Mesenchymal stem cell (in vitro differentiated cells and primary cell): ENCODE measurements around the gene SLC25A53.
"Not testable (repeated sequence)": the region's sequence is repeated elsewhere in the genome, so short reads cannot be mapped to it uniquely, and the experiment has no call there.

Experiments
- DNase-seq: peaks from one replicate; pipeline ENCODE4 v3.0.0-alpha.2; 2013
- H2AFZ ChIP-seq: one replicate; pipeline ENCODE4 v1.6.1; 2013; ENCODE audit warnings: low read depth, mild to moderate bottlenecking, control low read depth, inconsistent platforms, low read length, moderate library complexity
- H2AK5ac ChIP-seq: 2 replicates; pipeline ENCODE4 v1.6.1; 2013; ENCODE audit warnings: low read length, moderate library complexity, mild to moderate bottlenecking, inconsistent platforms; ENCODE audit not compliant: severe bottlenecking
- H2BK120ac ChIP-seq: one replicate; pipeline ENCODE4 v1.6.1; 2013; ENCODE audit warnings: low read depth, mild to moderate bottlenecking, inconsistent platforms, low read length, moderate library complexity
- H2BK12ac ChIP-seq, 2 experiments: one replicate each; pipeline ENCODE4 v1.6.1; 2013; ENCODE audit warnings: inconsistent platforms in 2 of 2, low read length in 2 of 2, mild to moderate bottlenecking in 2 of 2, moderate library complexity in 2 of 2, control low read depth in 1 of 2
- H2BK15ac ChIP-seq: one replicate; pipeline ENCODE4 v1.6.1; 2013; ENCODE audit warnings: mild to moderate bottlenecking, low read depth, inconsistent platforms; ENCODE audit not compliant: poor library complexity, severe bottlenecking
- H2BK5ac ChIP-seq: 2 replicates; pipeline ENCODE4 v1.6.1; 2013; ENCODE audit warnings: low read depth, mild to moderate bottlenecking, low read length, control low read depth, inconsistent platforms; ENCODE audit not compliant: poor library complexity, severe bottlenecking
- H3K14ac ChIP-seq, 2 experiments: one replicate each; pipeline ENCODE4 v1.6.1; 2013; ENCODE audit warnings: inconsistent platforms in 2 of 2, low read length in 2 of 2, control low read depth in 1 of 2, mild to moderate bottlenecking in 1 of 2, moderate library complexity in 1 of 2
- H3K18ac ChIP-seq, 2 experiments: one replicate each; pipeline ENCODE4 v1.6.1; 2013; ENCODE audit warnings: inconsistent platforms in 2 of 2, low read length in 2 of 2, control low read depth in 1 of 2, low read depth in 1 of 2, mild to moderate bottlenecking in 1 of 2
- H3K23ac ChIP-seq, 2 experiments: one replicate each; pipeline ENCODE4 v1.6.1; 2013; ENCODE audit warnings: inconsistent platforms in 2 of 2, low read length in 2 of 2, mild to moderate bottlenecking in 2 of 2, moderate library complexity in 2 of 2, control low read depth in 1 of 2
- H3K27ac ChIP-seq: 2 replicates; pipeline ENCODE4 v1.5.1; 2013; ENCODE audit warnings: mild to moderate bottlenecking, moderate library complexity, low read length, control low read depth, inconsistent platforms; ENCODE audit not compliant: poor library complexity, severe bottlenecking
- H3K27me3 ChIP-seq, 2 experiments: 2 replicates each; pipeline versions ENCODE4 v1.6.1 to v1.7.0; 2013; ENCODE audit warnings: low read length in 2 of 2, mild to moderate bottlenecking in 2 of 2, moderate library complexity in 2 of 2, control low read depth in 1 of 2, inconsistent platforms in 1 of 2; ENCODE audit not compliant: control insufficient read depth in 1 of 2, insufficient read depth in 1 of 2
- H3K36me3 ChIP-seq, 2 experiments: 2 replicates each; pipeline versions ENCODE4 v1.6.1 to v1.7.0; 2013; ENCODE audit warnings: low read length in 2 of 2, control low read depth in 1 of 2, inconsistent platforms in 1 of 2, low read depth in 1 of 2, mild to moderate bottlenecking in 1 of 2; ENCODE audit not compliant: insufficient read depth in 2 of 2, control insufficient read depth in 1 of 2
- H3K4ac ChIP-seq, 2 experiments: one replicate each; pipeline ENCODE4 v1.6.1; 2013; ENCODE audit warnings: inconsistent platforms in 2 of 2, low read length in 2 of 2, mild to moderate bottlenecking in 2 of 2, moderate library complexity in 2 of 2, control low read depth in 1 of 2, low read depth in 1 of 2
- H3K4me1 ChIP-seq: 2 replicates; pipeline ENCODE4 v1.6.1; 2013; ENCODE audit warnings: low read depth, low read length, control low read depth; ENCODE audit not compliant: control insufficient read depth, insufficient read depth
- H3K4me2 ChIP-seq: 2 replicates; pipeline ENCODE4 v1.6.1; 2013; ENCODE audit warnings: low read length, mild to moderate bottlenecking, inconsistent platforms; ENCODE audit not compliant: poor library complexity, severe bottlenecking
- H3K4me3 ChIP-seq, 2 experiments: 2 replicates each; pipeline versions ENCODE4 v1.5.1 to v1.7.0; 2013; ENCODE audit warnings: low read length in 2 of 2, mild to moderate bottlenecking in 2 of 2, control low read depth in 1 of 2, low read depth in 1 of 2; ENCODE audit not compliant: insufficient read depth in 1 of 2
- H3K79me1 ChIP-seq: replicated peaks from 2 replicates; pipeline ENCODE4 v1.6.1; 2013; ENCODE audit warnings: mild to moderate bottlenecking, control low read depth, low read length, inconsistent platforms; ENCODE audit not compliant: poor library complexity, severe bottlenecking
- H3K9ac ChIP-seq: 2 replicates; pipeline ENCODE4 v1.7.0; 2013; ENCODE audit warnings: mild to moderate bottlenecking, low read length, moderate library complexity
- H3K9me3 ChIP-seq: 2 replicates; pipeline ENCODE4 v1.7.0; 2013; ENCODE audit warnings: mild to moderate bottlenecking, low read length; ENCODE audit not compliant: control insufficient read depth
- H4K8ac ChIP-seq: one replicate; pipeline ENCODE4 v1.6.1; 2013; ENCODE audit warnings: inconsistent platforms, mild to moderate bottlenecking, low read length, moderate library complexity
- H4K91ac ChIP-seq: one replicate; pipeline ENCODE4 v1.6.1; 2013; ENCODE audit warnings: mild to moderate bottlenecking, low read length, inconsistent platforms
- WGBS: methylation state at CpG from one replicate; pipeline ENCODE4 v1.1.7; 2013; ENCODE audit warnings: mixed read lengths; 5-methylcytosine and 5-hydroxymethylcytosine counted together

The SLC25A53 gene

GRCh38 chrX:104110491-104111240, 46.1 kb downstream of the SLC25A53 start:
- H3K4me3 ChIP-seq, H2BK12ac ChIP-seq, H2BK120ac ChIP-seq, DNase-seq, H3K4me1 ChIP-seq, H3K14ac ChIP-seq, H2AK5ac ChIP-seq, H2BK5ac ChIP-seq, H2BK15ac ChIP-seq, H2AFZ ChIP-seq, H3K18ac ChIP-seq, H3K23ac ChIP-seq, H3K79me1 ChIP-seq, H3K27ac ChIP-seq, H3K36me3 ChIP-seq, H3K9me3 ChIP-seq, H4K8ac ChIP-seq, H4K91ac ChIP-seq, H3K9ac ChIP-seq, H3K4ac ChIP-seq, H3K4me2 ChIP-seq: not testable (repeated sequence)
- peaks cover 0 to 73% of the 10 kb centered on the region in 2 experiments for H3K27me3 ChIP-seq
- 85% methylated on average over 4 of the region's 6 CpGs for WGBS

DNA sequence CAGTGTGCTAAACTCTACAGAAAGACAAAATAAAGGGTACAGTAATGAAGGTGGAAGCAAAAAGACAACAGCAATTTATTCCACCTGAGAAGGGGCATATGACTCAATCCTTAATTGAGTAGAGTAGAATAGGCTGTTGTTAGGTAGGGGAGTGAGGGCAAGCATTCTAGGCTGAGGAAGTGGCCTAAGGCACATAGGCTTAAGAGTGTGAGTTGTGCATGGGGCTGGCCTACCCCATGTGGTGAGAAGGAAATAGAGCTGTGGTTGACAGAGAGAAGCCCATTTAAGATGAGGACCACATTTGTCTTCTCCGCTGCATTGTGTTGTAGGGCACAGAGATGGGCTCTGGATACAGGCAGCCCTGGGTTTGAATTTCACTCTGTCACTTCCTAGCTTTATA, 47.9 kb downstream of the SLC25A53 start:
- no peak overlapping the region for H3K27ac ChIP-seq
- H4K91ac ChIP-seq = no peak overlapping the region
- H4K8ac ChIP-seq = no peak overlapping the region
- H2BK12ac ChIP-seq = no peak overlapping the region
- WGBS = no CpG with 5 or more reads among the region's 1 CpG
- no peak for DNase-seq
- H3K18ac ChIP-seq = no peak overlapping the region
- no peak overlapping the region for H3K4me2 ChIP-seq
- H2BK15ac ChIP-seq = no peak overlapping the region
- H3K9ac ChIP-seq = no peak overlapping the region
- no peak overlapping the region for H3K4ac ChIP-seq
- H3K4me1 ChIP-seq = peaks cover 3% of the 10 kb centered on the region
- H3K36me3 ChIP-seq = peaks cover 0 to 4% of the 10 kb centered on the region in 2 experiments
- no peak overlapping the region for H3K4me3 ChIP-seq
- no peak overlapping the region for H3K23ac ChIP-seq
- no peak overlapping the region for H2BK120ac ChIP-seq
- no peak overlapping the region for H2AK5ac ChIP-seq
- no peak overlapping the region for H3K14ac ChIP-seq
- no peaks in the 10 kb centered on the region for H3K9me3 ChIP-seq
- no peak overlapping the region for H2BK5ac ChIP-seq
- H3K79me1 ChIP-seq = peaks cover 1% of the 10 kb centered on the region
- H3K27me3 ChIP-seq = peaks cover 0 to 63% of the 10 kb centered on the region in 2 experiments
- no peak overlapping the region for H2AFZ ChIP-seq

DNA sequence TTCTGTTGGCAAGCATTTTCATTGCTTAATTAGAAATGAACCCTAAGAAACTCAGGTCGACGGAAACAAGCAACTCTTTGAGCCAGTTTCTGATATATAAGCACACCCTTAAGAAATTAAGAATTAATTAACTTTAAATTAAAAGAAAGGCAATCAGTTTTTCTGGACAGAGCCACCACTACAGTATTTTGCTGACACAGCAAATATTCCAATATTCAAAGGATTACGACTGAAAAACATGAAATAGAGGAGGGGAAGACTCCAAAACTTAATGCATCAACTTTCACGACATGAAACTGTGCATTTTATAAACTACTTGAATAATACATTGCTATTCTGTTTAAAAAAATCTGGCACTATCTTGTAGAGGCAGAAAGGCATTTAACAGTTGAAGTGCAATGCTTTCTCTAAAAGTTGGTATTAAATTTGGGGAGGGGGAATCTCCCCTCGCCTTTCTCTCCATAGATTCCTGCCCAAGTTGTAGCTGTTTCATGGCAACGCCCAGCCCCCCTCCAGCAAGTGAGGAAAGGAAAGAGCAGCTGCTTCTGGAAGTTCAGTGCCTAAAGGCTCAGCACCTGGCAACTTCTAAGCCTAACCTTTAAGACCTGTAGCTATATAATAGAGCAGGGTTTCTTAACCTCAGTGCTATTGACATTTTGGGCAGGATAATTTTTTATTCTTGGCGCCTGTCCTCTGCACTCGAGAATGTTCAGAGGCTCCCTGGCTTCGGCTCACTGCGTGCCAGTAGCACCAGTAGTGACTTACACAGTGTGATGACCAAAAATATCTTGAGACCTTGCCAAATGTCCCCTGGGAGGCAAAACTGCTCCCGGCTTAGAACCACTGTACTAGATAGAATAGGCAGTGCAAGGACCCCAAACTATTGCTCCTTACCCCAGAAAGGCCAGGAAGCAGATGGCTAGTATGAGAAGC, 51.2 kb downstream of the SLC25A53 start:
- Histone ChIP-seq H3K4me1 (no peaks in the 10 kb centered on the region), H2AFZ (no peak overlapping the region), H4K91ac (no peak overlapping the region), H4K8ac (no peak overlapping the region), H2BK5ac (no peak overlapping the region), H2AK5ac (no peak overlapping the region), H3K23ac (no peak overlapping the region), H3K9me3 (no peaks in the 10 kb centered on the region), H3K9ac (no peak overlapping the region), H3K4me3 (no peak overlapping the region), H3K14ac (no peak overlapping the region), H3K18ac (no peak overlapping the region), H2BK12ac (no peak overlapping the region), H3K4ac (no peak overlapping the region), H3K27me3 (peaks cover 0 to 65% of the 10 kb centered on the region in 2 experiments), H3K36me3 (peaks cover 0 to 4% of the 10 kb centered on the region in 2 experiments), H2BK120ac (no peak overlapping the region), H3K27ac (no peak overlapping the region), H3K79me1 (no peaks in the 10 kb centered on the region), H2BK15ac (no peak overlapping the region), H3K4me2 (no peak overlapping the region)
- DNase-seq = no peak
- WGBS = 95% methylated on average over 4 of the region's 11 CpGs

DNA sequence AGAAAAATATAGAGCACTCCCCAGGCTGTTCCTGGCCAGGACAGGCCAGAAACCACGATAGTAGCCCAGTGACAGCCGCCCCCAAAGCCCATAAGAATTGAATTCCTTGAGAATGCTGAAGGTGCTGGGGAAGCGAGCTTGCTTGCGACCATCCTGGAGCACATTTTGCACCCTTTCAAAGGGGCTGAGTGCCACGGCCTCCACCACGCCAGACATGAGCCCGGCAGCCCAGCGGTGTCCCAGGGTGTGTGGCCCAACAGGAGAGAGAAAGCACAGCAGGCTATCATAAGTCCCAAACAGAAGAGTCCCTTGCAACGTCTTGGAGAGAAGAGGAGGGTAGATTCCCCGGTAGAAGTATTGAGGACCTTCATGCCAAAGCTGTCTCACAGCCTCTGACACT, 52.1 kb downstream of the SLC25A53 start:
- Histone ChIP-seq H3K18ac (no peak overlapping the region), H2BK5ac (no peak overlapping the region), H2BK12ac (no peak overlapping the region), H3K4ac (no peak overlapping the region), H3K4me2 (no peak overlapping the region), H3K14ac (no peak overlapping the region), H3K36me3 (peaks cover 0 to 4% of the 10 kb centered on the region in 2 experiments), H3K9me3 (no peaks in the 10 kb centered on the region), H3K9ac (no peak overlapping the region), H3K4me1 (no peaks in the 10 kb centered on the region), H3K23ac (no peak overlapping the region), H2BK120ac (no peak overlapping the region), H4K8ac (no peak overlapping the region), H2AK5ac (no peak overlapping the region), H3K79me1 (no peaks in the 10 kb centered on the region), H2BK15ac (no peak overlapping the region), H4K91ac (no peak overlapping the region), H3K27me3 (peaks cover 0 to 60% of the 10 kb centered on the region in 2 experiments), H3K4me3 (no peak overlapping the region), H2AFZ (no peak overlapping the region), H3K27ac (no peak overlapping the region)
- WGBS = 88% methylated on average over 10 of the region's 10 CpGs
- DNase-seq = no peak
